Ishikawa (cell line): ENCODE results near the gene CDHR1.

ENCODE experiments used
- CEBPB ChIP-seq: IDR thresholded peaks from 2 replicates; pipeline ENCODE4 v1.6.1; 2012
- CREB1 ChIP-seq: IDR thresholded peaks from 2 replicates; pipeline ENCODE4 v1.6.1; 2012; ENCODE audit warnings: low read depth
- EGR1 ChIP-seq: IDR thresholded peaks from 2 replicates; pipeline ENCODE4 v1.6.1; 2012
- EP300 ChIP-seq: IDR thresholded peaks from 2 replicates; pipeline ENCODE4 v1.6.1; 2012; ENCODE audit warnings: borderline replicate concordance
- NFIC ChIP-seq: IDR thresholded peaks from 2 replicates; pipeline ENCODE4 v1.6.1; 2012
- RAD21 ChIP-seq: IDR thresholded peaks from 2 replicates; pipeline ENCODE4 v1.6.1; 2012; ENCODE audit warnings: low read depth
- REST ChIP-seq: IDR thresholded peaks from 2 replicates; pipeline ENCODE4 v1.6.1; 2012; ENCODE audit warnings: low read depth, mild to moderate bottlenecking
- TAF1 ChIP-seq: IDR thresholded peaks from 2 replicates; pipeline ENCODE4 v1.6.1; 2012; ENCODE audit warnings: low read depth, mild to moderate bottlenecking
- TCF12 ChIP-seq: IDR thresholded peaks from 2 replicates; pipeline ENCODE4 v1.6.1; 2012; ENCODE audit warnings: low read depth
- USF1 ChIP-seq: IDR thresholded peaks from 2 replicates; pipeline ENCODE4 v1.6.1; 2012
- YY1 ChIP-seq: IDR thresholded peaks from 2 replicates; pipeline ENCODE4 v1.6.1; 2012; ENCODE audit warnings: low read depth
- ZBTB7A ChIP-seq: IDR thresholded peaks from 2 replicates; pipeline ENCODE4 v1.6.1; 2012; ENCODE audit warnings: low read depth
- TF ChIP-seq, protein P1 (sequence below): IDR thresholded peaks from 2 replicates; pipeline ENCODE4 v1.6.1; 2012

The CDHR1 gene

DNA sequence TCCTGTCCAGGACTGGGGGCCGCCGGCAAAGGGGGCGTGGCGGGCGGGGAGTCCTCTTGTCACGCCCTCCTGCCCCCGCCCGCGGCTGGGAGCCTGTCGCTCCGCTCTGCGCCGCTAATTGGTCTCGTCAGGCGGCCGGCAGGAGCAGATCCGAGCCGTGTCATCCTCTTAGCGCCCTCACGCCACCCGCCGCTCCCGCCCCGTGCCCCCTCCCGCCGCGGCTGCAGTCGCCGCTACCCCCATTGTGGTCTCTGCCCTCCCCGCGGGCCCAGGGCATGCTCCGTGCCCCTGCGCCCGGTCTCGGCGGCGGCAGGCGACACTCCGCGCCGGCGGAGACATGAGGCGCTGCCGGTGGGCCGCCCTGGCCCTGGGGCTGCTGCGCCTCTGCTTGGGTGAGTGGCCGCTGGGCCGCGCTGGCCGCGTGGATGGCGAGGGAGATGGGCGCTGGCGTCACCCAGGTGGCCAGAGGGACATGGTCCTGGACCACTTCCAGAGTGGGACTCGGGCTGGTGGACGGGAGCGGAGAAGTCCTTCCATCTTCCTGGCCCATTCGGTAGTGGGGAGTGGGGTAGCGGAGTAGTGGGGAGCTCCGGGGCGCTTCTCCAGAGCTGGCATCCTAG is at the start of gene CDHR1:
CDHR1 (plus strand) TSS at position 114 of the 620 bp plus-strand sequence; CDS start at position 338, 224 bp downstream.
- TF ChIP-seq CREB1 (no peak), EP300 (no peak), YY1 (no peak)

- no peak for TF ChIP-seq RAD21
- no peak for TF ChIP-seq CREB1
- no peak for TF ChIP-seq EGR1
Measured at GRCh38 chr10:84147347-84147746, 47.0 kb upstream of the CDHR1 start.

DNA sequence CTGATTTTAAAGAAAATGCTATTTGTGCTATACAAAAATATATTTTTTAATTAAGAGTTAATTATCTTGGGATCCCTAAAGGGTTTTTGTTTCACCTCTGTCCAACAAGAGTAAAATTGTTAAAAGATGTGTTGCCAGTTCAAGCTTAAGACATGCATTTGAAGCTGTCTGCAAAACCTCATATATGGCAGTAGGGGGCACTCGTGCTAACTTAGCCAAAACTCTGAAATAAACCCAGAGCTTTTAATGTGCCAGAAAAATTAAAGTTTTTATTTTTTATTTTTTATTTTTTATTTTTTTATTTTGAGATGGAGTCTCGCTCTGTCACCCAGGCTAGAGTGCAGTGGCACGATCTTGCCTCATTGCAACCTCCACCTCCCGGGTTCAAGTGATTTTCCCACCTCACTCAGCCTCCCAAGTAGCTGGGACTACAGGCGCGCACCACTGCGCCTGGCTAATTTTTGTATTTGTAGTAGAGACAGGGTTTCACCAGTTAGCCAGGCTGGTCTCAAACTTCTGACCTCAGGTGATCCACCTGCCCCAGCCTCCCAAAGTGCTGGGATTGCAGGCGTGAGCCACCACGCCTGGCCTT is 46.2 kb upstream of the CDHR1 start:
- peak; percentile 37 for TF ChIP-seq RAD21

DNA sequence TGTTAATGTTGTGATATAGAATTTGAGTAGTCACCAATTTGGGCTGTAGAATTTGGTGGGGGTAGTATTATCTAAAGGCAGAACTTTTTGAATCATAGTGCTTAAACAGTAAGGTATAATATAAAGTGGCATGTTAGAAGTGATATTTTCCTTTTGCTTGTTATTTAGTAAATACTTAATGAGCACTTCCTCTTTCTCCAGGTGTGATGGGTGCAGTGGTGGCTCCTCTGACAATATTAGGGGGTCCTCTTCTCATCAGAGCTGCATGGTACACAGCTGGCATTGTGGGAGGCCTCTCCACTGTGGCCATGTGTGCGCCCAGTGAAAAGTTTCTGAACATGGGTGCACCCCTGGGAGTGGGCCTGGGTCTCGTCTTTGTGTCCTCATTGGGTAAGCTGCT is 44.5 kb upstream of the CDHR1 start:
- TF ChIP-seq YY1 (no peak), EP300 (no peak), RAD21 (no peak), ZBTB7A (no peak)

DNA sequence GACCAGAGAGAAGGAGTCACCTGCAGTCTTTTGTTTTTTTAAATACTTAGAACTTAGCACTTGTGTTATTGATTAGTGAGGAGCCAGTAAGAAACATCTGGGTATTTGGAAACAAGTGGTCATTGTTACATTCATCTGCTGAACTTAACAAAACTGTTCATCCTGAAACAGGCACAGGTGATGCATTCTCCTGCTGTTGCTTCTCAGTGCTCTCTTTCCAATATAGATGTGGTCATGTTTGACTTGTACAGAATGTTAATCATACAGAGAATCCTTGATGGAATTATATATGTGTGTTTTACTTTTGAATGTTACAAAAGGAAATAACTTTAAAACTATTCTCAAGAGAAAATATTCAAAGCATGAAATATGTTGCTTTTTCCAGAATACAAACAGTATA is 41.6 kb upstream of the CDHR1 start:
- TF ChIP-seq USF1 (no peak), TCF12 (no peak), CREB1 (no peak), TAF1 (no peak), RAD21 (no peak), EGR1 (no peak)

DNA sequence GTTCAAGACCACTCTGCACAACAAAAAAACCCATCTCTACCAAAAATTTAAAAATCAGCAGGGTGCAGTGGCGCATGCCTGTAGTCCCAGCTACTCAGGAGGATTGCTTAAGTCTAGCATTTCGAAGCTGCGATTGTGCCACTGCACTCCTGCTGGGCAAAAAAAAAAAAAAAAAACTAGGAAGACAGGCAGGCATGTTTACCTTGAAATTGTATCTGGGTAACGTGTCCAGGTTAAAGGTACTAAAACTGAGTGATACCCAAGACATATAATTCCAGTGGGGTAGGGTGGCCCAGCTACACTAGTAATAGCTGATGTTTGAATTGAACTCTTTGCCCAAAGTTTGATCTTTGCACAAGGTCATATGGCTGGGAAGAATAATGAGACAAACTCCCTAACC is 38.8 kb upstream of the CDHR1 start:
- TF ChIP-seq CREB1 (no peak), USF1 (no peak), REST (no peak)
- TF ChIP-seq, protein P1, sequence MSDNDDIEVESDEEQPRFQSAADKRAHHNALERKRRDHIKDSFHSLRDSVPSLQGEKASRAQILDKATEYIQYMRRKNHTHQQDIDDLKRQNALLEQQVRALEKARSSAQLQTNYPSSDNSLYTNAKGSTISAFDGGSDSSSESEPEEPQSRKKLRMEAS = no peak

GRCh38 chr10:84156009-84156408 is 38.3 kb upstream of the CDHR1 start:
- TF ChIP-seq EGR1 (no peak), CREB1 (no peak), REST (no peak)
- TF ChIP-seq, protein P1 = no peak

DNA sequence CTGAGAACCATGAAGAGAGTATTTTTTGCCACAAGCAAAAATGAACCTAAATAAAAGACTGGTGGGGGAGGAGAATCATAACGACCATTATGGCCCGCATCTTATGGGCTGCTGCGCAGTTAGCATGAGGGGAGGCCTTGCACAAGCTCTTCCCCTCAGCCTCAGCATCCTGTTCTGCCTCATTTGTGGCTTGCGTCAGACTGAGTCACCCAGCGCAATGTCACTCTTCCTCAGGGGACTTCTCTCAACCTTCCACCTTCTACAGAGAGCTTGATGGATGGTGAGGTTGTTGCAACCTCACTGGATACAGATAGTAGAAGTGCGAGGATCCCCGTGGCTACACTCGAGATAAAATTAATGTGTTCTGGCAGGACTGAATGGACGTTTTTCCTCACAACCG is 37.6 kb upstream of the CDHR1 start:
- TF ChIP-seq EP300 (no peak), TCF12 (no peak), CEBPB (no peak), YY1 (no peak), RAD21 (no peak), NFIC (no peak)
- TF ChIP-seq, protein P1 = no peak
